Left lung (tissue), 10 donors: ENCODE data around the gene FAM118B. TPM values are rescaled to one million over a fixed set of nuclear protein-coding genes. Genes with fewer than 3 reads are reported as not detected.
A peak's percentile ranks its signal among the peaks of the same experiment; 100 is the strongest.

ENCODE experiments used
- ATAC-seq: fragments of 200-7000 bp; cut with Tn5 transposase; one replicate; pipeline ENCODE4 v1.9.1; 2020; ENCODE audit warnings: moderate library complexity
- DNase-seq, 4 donors: peaks; one replicate each; pipeline ENCODE4 v3.0.0-alpha.2; 2013 to 2020
- H3K27ac ChIP-seq, 2 donors: fragments of 200-600 bp; sonication (generic) in 1 of 2; one replicate each; pipeline versions ENCODE4 v1.5.0 to v1.8.0; 2020 to 2021
- H3K27me3 ChIP-seq, 2 donors: fragments of 200-600 bp; sonication (generic) in 1 of 2; one replicate each; pipeline versions ENCODE4 v1.5.0 to v1.8.0; 2020 to 2021
- H3K36me3 ChIP-seq, 2 donors: fragments of 200-600 bp; sonication (generic) in 1 of 2; one replicate each; pipeline versions ENCODE4 v1.5.0 to v1.8.0; 2020 to 2021
- H3K4me1 ChIP-seq, 2 donors: fragments of 200-600 bp; one replicate each; pipeline ENCODE4 v1.8.0; 2021
- H3K4me3 ChIP-seq, 2 donors: fragments of 200-600 bp; sonication (generic) in 1 of 2; one replicate each; pipeline versions ENCODE4 v1.5.0 to v1.8.0; 2020 to 2021; ENCODE audit warnings: mild to moderate bottlenecking in 1 of 2
- H3K9me3 ChIP-seq, 2 donors: fragments of 200-600 bp; sonication (generic) in 1 of 2; one replicate each; pipeline versions ENCODE4 v1.5.0 to v1.8.0; 2020 to 2021
- intact Hi-C, 2 donors: fragments of 100-400 bp; cut with DNase I; formaldehyde crosslinking; loops; one replicate each; pipeline versions ENCODE4 v1.11.2 to v1.14.2; 2022
- polyA plus RNA-seq, 6 donors: library from polyadenylated mRNA; unstranded; fragments of 120-200 nt; gene quantifications; one replicate each; pipeline ENCODE4 v1.2.1, GENCODE V29; 2013; ENCODE audit not compliant: insufficient read length in 6 of 6
- total RNA-seq, 2 donors: library from RNA; stranded (reverse); fragmentation: NEBNext Ultra II Directional; extraction: Animal tissue kit (Norgen Biotek cat#: 25700); gene quantifications; one replicate each; pipeline ENCODE4 v1.2.1, GENCODE V29; 2021
- TF ChIP-seq, protein P1 (sequence below), 2 donors: fragments of 200-600 bp; sonication (generic) in 1 of 2; IDR thresholded peaks; one replicate each; pipeline versions ENCODE4 v1.5.0 to v1.8.0; 2021; ENCODE audit warnings: antibody characterized with exemption in 2 of 2
- donor health status: DM: no; HTN: yes; CAD: no.
- donor health status: DM: no; HTN: no; CAD: no.

The FAM118B gene
- total and polyA plus RNA-seq, 8 donors, result 23.7 to 34.9 (median 28.5) TPM

DNA sequence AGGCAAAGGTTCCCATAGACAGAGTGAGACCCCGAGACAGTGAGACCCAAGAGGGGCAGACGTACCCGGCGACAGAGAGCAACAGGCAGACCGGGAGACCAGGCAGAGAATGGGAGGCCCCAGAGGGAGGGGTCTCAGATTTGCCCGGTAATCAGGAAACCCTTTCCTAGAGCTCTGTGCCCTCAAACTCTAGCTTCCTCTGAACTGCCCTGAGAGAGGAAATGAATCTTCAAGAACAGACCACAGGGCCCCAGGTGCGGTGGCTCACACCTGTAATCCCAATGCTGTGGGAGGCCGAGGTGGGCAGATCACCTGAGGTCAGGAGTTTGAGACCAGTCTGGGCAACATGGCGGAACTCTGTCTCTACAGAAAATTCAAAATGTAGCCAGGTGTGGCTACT is 47.8 kb upstream of the FAM118B start:
- intact Hi-C loops, result no loop called here
- Histone ChIP-seq H3K36me3 (no peaks in the 10 kb centered on the region), H3K9me3 (no peaks in the 10 kb centered on the region), H3K27me3 (no peaks in the 10 kb centered on the region), H3K4me3 (no peak overlapping the region), H3K27ac (no peak overlapping the region), H3K4me1 (no peaks in the 10 kb centered on the region)
- TF ChIP-seq, protein P1, sequence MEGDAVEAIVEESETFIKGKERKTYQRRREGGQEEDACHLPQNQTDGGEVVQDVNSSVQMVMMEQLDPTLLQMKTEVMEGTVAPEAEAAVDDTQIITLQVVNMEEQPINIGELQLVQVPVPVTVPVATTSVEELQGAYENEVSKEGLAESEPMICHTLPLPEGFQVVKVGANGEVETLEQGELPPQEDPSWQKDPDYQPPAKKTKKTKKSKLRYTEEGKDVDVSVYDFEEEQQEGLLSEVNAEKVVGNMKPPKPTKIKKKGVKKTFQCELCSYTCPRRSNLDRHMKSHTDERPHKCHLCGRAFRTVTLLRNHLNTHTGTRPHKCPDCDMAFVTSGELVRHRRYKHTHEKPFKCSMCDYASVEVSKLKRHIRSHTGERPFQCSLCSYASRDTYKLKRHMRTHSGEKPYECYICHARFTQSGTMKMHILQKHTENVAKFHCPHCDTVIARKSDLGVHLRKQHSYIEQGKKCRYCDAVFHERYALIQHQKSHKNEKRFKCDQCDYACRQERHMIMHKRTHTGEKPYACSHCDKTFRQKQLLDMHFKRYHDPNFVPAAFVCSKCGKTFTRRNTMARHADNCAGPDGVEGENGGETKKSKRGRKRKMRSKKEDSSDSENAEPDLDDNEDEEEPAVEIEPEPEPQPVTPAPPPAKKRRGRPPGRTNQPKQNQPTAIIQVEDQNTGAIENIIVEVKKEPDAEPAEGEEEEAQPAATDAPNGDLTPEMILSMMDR (IDR thresholded peaks at IDR 0.05), result no peak
- no peak for DNase-seq
- ATAC-seq, result no peak

DNA sequence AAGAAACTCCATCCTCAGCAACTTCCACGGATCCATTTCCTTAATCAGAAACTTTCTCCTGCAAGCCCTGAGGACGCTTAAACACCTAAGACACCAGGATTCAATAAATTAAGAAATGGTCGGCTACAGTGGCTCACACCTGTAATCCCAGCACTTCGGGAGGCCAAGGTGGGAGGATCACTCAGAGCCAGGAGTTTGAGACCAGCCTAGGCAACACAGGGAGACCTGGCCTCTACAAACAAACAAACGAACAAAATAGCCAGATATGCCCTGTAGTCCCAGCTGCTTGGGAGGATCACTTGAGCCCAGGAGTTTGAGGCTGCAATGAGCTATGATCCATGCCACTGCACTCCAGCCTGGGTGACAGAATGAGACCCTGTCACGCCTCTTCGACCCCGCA is 46.8 kb upstream of the FAM118B start:
- Histone ChIP-seq H3K27ac (no peak overlapping the region), H3K36me3 (no peaks in the 10 kb centered on the region), H3K27me3 (no peaks in the 10 kb centered on the region), H3K9me3 (no peaks in the 10 kb centered on the region), H3K4me3 (no peak overlapping the region), H3K4me1 (no peaks in the 10 kb centered on the region)
- TF ChIP-seq, protein P1 (IDR thresholded peaks at IDR 0.05), result no peak
- DNase-seq (no peak), ATAC-seq (no peak)
- intact Hi-C loops, result no loop called here

DNA sequence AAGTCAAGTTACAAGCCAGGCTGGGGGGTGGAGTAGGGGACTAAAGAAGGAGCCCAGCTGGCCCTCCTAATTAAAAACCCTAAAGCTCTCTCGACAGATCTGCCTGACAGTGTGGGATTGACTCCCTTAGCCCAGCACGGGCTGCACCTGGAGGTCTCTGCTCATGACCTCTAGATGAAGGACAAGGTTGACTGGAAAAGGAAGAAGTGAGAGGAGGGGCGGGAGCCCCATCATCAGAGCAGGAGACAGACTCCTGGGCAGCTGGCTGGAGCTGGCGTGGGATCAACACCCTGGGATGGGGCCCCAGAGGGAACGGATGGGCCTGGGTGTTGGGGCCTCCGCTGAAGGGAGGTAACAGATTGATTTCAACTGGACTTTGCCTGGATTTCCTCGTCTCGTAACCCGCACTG is 46.3 kb upstream of the FAM118B start:
- intact Hi-C loops, result no loop called here
- Histone ChIP-seq H3K4me3 (no peak overlapping the region), H3K9me3 (no peaks in the 10 kb centered on the region), H3K36me3 (no peaks in the 10 kb centered on the region), H3K4me1 (no peaks in the 10 kb centered on the region), H3K27ac (no peak overlapping the region), H3K27me3 (no peaks in the 10 kb centered on the region)
- ATAC-seq (no peak), DNase-seq (no peak)
- TF ChIP-seq, protein P1 (IDR thresholded peaks at IDR 0.05), result no peak

DNA sequence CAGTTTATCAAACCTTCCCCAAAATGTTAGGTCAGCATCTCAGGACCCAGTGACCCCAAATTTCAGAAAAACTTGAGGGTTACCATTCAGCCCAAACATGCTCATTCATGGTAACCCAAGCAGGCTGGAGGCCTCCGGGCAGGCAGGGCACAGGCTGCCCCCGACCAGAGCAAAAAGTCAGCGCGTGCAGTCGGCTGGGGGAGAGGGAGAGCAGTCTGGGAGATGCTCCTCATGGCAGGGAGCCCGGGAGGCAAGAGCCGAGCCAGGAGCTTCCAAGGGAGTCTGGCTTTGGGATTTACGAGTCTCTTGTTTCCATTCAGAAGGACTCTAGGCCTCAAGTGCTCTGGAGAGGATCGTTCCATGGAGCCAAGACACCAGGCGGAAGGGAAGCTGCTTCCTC is 45.8 kb upstream of the FAM118B start:
- Histone ChIP-seq H3K27ac (no peak overlapping the region), H3K36me3 (no peaks in the 10 kb centered on the region), H3K27me3 (no peaks in the 10 kb centered on the region), H3K4me3 (no peak overlapping the region), H3K9me3 (no peaks in the 10 kb centered on the region), H3K4me1 (no peaks in the 10 kb centered on the region)
- DNase-seq, result peak in 1 of 4 donors; percentile 60
- TF ChIP-seq, protein P1 (IDR thresholded peaks at IDR 0.05), result no peak
- intact Hi-C loops, result no loop called here
- ATAC-seq, result peak; percentile 29

DNA sequence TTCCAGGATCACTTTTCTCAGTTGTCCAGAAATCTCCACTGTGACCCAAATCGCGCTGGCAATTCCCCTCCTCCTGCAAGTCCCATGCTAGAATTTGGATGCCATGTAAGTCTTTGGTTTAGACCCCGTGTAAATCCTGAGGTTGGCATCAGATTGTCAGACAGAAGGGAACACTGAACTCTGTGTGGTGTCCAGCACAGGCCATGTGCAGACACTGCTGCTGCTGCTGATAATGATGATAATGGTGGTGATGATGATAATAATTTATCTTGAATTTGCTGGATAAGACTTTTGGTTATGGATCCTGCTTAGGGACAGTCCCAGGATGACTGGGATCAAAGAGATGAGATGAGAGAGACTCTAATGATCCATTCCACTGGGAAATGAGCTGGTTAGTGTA is 45.2 kb upstream of the FAM118B start:
- ATAC-seq (no peak), DNase-seq (no peak)
- H3K27me3 ChIP-seq, result no peaks in the 10 kb centered on the region
- H3K27ac ChIP-seq, result no peak overlapping the region
- no peaks in the 10 kb centered on the region for H3K9me3 ChIP-seq
- TF ChIP-seq, protein P1 (IDR thresholded peaks at IDR 0.05), result no peak
- intact Hi-C loops, result no loop called here
- no peak overlapping the region for H3K4me3 ChIP-seq
- H3K36me3 ChIP-seq, result no peaks in the 10 kb centered on the region
- no peaks in the 10 kb centered on the region for H3K4me1 ChIP-seq
